Mucosa of gallbladder (tissue), 1 donor: ENCODE data around the gene CD3D. TPM values are rescaled to one million over a fixed set of nuclear protein-coding genes. Genes with fewer than 3 reads are reported as not detected.

Experiments used
- DNase-seq: peaks from one replicate; pipeline ENCODE4 v3.0.0-alpha.2; 2020; ENCODE audit warnings: low spot score
- total RNA-seq: library from RNA; stranded (reverse); gene quantifications from one replicate; pipeline ENCODE4 v1.2.1, GENCODE V29; 2021
- donor health status: DM: no; HTN: no; CAD: no.

Gene CD3D
- total RNA-seq, 1 donor from 2014 or later, result 12.4 TPM

DNA sequence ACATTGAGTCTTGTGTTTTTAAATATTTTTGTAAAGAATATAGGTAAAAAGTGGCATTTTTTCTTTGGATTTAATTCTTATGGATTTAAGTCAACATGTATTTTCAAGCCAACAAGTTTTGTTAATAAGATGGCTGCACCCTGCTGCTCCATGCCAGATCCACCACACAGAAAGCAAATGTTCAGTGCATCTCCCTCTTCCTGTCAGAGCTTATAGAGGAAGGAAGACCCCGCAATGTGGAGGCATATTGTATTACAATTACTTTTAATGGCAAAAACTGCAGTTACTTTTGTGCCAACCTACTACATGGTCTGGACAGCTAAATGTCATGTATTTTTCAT is 38.3 kb downstream of the CD3D start:
- DNase-seq, result no peak

DNA sequence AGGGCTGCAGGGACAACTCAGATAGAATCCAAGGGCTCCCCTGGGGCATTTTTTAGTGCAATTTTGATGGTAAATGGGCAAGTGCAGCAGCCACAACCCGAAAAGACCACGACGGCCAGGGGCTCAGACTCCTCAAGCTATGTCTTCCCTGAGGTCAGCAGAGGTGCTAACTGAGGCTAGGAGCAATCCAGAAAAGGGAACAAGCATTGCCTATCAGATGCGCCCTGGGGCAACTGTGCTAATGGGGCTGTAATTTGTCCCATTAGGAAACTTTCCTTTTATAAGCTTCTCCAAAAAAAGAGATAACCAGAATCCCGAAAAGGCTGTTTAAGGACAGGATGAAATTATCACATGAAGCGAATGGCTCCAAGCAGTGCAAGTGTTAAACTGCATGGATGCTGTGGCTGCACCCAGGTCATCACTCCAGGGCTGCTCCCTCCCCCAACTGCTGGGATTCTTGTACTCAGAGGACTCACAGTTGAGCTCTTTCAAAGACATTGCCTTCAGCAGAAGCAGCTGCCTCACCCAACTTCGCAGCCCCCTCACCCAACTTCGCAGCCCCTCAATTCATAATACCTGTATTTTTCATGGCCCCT is 40.8 kb downstream of the CD3D start:
- DNase-seq, result no peak

DNA sequence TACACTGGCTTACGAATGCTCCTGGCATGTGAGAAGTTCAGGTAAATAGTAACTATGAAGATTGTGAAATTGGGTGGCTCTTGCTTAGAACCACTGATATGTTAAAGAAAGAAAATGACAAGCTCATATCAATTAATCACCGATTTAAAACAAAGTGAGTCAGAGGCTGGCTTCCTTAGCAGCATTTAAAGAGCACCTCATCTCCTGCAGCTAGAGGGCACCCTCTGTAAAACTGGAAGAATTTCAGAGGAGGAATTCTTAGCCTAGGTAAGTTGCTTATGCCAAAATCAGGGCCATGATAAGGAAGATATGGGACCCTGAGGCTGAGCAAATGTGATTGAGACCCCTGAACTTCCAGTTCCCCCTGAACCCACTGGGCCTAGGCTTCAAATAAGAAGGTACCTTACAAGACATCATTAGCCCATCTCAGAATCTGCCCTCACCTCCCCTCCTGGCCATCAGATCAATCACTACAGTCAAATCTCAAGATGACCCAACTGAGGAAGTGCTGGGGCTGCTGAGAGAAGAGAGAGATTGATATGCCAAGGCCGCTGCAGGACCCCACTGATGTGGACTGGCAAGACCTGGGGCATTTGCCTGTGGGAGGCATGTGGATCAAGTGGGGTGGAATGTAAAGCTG is 46.6 kb downstream of the CD3D start:
- peak; percentile 50 for DNase-seq

DNA sequence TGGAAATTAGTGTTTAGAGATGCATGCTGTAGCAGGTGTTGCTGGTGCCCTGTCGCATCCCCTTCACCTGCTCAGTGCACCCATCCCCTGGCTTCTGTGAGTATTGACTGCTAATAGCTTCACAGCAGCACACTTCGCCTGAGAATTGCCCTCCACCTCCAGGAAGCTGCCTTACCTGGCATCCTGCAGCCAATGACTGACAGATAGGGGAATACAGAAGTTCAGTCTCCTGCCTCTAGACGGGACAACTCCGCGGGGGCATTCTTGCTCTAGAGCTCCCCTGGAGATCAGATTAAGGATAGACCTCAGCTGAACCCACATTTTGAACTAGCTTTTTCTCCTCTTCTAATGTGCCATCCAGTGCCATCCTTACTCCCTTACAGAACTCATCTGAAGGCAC is 47.3 kb downstream of the CD3D start:
- DNase-seq, result no peak

DNA sequence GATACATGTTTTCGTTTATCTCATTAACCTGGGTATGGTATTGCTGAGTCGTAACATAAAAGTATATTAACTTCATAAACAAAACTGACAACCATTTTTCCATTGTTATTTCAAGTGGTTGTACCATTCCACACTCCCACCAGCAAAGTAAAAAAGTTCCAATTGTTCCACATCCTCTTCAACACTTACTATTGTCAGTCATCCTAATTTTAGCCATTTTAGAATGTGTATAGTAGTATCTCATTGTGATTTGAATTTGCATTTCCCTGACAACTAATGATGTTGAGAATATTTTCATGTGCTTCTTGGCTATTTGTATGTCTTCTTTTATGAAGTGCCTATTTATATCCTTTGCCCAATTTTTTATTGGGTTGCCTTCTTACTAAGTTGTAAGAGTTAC is 48.5 kb downstream of the CD3D start:
- no peak for DNase-seq

DNA sequence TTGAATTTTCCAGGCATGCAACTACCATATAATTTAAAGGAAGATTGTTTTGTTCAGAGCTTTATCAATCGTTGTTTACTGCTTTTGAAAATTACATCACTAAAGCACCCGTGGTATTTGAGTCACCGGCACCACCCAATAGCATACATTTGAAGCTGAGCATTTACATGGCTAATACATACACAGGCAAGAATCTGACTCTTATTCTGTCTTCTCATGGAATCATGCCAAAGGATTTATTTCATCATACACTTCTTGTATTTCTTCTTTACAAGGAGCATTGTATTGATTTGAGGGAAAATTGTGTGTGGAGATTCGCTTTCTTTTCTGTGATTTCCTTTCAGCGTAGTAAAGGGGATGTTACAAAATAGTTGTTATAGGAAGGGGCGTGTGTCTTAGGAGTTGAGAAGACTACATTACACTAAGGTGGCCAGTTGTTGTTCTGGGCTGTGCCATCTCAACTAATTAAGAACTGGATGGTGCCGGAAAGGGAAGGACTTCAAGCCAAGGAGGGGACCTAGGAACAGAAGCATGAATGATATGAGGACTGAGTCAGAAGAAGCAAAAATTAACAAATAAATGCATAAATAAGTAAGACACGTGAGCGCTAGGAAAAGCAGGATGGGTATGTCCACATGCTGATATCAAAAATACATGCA is 50.9 kb downstream of the CD3D start:
- DNase-seq, result no peak

DNA sequence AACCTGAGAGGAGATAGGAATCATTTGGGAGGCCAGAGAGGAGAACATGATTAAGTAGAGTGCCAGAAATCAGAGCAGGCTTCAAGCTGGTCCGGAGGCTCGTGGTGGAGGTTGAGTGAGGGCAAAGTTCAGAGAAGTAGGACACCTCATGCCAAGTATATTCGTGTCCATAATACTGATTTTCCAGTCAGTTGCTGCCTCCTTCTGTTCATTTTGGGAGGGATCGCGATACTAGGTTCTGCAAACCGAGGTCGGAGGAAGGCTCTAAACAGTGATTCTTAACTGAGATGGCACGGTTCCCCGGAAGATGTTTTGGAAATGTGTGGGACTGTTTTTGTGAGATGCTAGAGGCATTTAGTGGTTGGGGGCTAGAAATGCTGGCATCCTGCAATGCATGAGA is 51.6 kb downstream of the CD3D start:
- DNase-seq, result peak; percentile 62

DNA sequence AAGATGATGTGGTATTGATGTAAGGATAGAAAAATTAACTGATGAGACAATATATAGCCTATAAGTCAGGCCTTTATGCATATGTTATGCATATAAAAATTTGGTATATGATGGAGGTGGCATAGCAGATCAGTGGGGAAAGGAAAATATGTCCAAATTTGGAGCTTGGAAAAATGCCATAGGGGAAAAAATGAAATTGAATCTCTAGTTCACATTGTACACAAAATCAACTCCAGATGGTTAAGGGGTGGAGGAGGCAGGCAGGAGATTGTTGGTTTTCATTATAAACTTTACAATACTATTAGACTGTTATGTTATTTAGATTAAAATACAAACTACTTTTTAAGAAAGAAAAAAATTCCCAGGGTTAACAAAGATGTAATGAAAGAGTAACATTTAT is 53.1 kb downstream of the CD3D start:
- no peak for DNase-seq

Other genes with a start within 250 kb of the CD3D start
- gene SCN4B, start 189.9 kb downstream of the CD3D start, total RNA-seq, result 3.5 TPM
- gene SCN2B, start 166.1 kb downstream of the CD3D start, total RNA-seq, result 0.69 TPM
- gene JAML, start 117.7 kb downstream of the CD3D start, total RNA-seq, result 12.9 TPM
- 23.2 TPM for gene MPZL3, start 90.3 kb downstream of the CD3D start, total RNA-seq
- 72.5 TPM for gene MPZL2, start 78.4 kb downstream of the CD3D start, total RNA-seq
- gene CD3E, start 38.0 kb downstream of the CD3D start, total RNA-seq, result 15.7 TPM
- 3.0 TPM for gene CD3G, start 1.6 kb upstream of the CD3D start, total RNA-seq
- 38.0 TPM for gene UBE4A, start 16.9 kb upstream of the CD3D start, total RNA-seq
- 196 TPM for gene ATP5MG, start 58.9 kb upstream of the CD3D start, total RNA-seq
- gene KMT2A, start 93.8 kb upstream of the CD3D start, total RNA-seq, result 61.2 TPM
- 1.2 TPM for gene TTC36, start 184.8 kb upstream of the CD3D start, total RNA-seq
- gene TMEM25, start 188.5 kb upstream of the CD3D start, total RNA-seq, result 41.5 TPM
- 20.4 TPM for gene IFT46, start 223.2 kb upstream of the CD3D start, total RNA-seq
- 134 TPM for gene ARCN1, start 229.7 kb upstream of the CD3D start, total RNA-seq